NB4 (cell line): Measurements from ENCODE around the gene KIAA0040.

Source experiments
- MYC ChIP-seq: IDR thresholded peaks from 2 replicates; pipeline ENCODE4 v1.6.1; 2011; ENCODE audit warnings: low read depth, low read length
- POLR2A ChIP-seq: IDR thresholded peaks from 2 replicates; pipeline ENCODE4 v1.6.1; 2011; ENCODE audit warnings: mild to moderate bottlenecking; ENCODE audit not compliant: insufficient read length; ENCODE audit errors: extremely low read depth
- TF ChIP-seq, protein P1 (sequence below): IDR thresholded peaks from one replicate; pipeline ENCODE4 v1.5.1; 2012; ENCODE audit warnings: low read depth, low read length
- TF ChIP-seq, protein P2 (sequence below): IDR thresholded peaks from 2 replicates; pipeline ENCODE4 v1.6.1; 2011; ENCODE audit warnings: low read depth, low read length

DNA sequence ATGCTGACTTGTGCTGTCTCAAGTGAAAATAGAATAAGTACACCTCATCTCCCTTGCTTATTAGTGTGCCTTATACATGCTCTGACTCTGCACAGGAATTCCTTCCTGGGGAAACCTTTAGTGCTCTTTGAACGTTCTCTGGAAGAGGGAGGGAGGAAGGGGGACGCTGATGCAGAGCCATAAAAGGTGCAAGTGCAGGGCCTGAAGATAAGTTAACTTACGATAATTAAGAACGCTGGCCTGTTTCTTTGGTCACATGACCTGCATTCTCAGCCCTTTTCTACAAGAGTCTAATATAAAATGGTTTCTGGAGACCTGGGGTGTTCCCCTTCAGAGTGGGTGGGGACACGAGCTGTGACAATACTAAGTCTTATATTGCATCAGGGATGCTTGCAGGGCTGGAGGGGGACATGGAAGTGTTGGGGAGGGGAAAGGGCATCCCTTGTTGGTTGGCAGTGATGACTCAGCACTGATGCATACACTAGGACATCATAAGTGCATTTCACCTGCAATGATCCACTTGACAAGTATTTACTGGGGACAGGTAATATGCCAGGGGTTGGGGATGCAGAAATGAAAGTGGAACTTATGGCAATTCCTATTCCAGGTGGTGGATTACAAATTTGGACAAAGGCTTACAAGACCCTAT is 26.3 kb upstream of the KIAA0040 start:
- TF ChIP-seq, protein P1, sequence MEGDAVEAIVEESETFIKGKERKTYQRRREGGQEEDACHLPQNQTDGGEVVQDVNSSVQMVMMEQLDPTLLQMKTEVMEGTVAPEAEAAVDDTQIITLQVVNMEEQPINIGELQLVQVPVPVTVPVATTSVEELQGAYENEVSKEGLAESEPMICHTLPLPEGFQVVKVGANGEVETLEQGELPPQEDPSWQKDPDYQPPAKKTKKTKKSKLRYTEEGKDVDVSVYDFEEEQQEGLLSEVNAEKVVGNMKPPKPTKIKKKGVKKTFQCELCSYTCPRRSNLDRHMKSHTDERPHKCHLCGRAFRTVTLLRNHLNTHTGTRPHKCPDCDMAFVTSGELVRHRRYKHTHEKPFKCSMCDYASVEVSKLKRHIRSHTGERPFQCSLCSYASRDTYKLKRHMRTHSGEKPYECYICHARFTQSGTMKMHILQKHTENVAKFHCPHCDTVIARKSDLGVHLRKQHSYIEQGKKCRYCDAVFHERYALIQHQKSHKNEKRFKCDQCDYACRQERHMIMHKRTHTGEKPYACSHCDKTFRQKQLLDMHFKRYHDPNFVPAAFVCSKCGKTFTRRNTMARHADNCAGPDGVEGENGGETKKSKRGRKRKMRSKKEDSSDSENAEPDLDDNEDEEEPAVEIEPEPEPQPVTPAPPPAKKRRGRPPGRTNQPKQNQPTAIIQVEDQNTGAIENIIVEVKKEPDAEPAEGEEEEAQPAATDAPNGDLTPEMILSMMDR = no peak
- TF ChIP-seq POLR2A (no peak), MYC (no peak)
- TF ChIP-seq, protein P2, sequence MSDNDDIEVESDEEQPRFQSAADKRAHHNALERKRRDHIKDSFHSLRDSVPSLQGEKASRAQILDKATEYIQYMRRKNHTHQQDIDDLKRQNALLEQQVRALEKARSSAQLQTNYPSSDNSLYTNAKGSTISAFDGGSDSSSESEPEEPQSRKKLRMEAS = no peak
